Adrenal gland (tissue), 5 donors: ENCODE data around the gene GMDS.

Source experiments
- POLR2A ChIP-seq, 2 donors: fragments of 450-650 bp; IDR thresholded peaks; one replicate each; pipeline ENCODE4 v1.6.1; 2017; ENCODE audit warnings: antibody characterized with exemption in 2 of 2, mild to moderate bottlenecking in 2 of 2, moderate library complexity in 1 of 2
- TF ChIP-seq, protein P1 (sequence below), 6 experiments: fragments of 450-650 bp in 4 of 6; fragments of 200-600 bp in 2 of 6; sonication (generic) in 1 of 6; IDR thresholded peaks; 1 replicate in 5 of 6; 2 replicates in 1 of 6; pipeline versions ENCODE4 v1.5.1 to v1.8.0; 2016 to 2021; ENCODE audit warnings: antibody characterized with exemption in 6 of 6, mild to moderate bottlenecking in 2 of 6, moderate library complexity in 1 of 6
- donor health status: DM: no; HTN: no; CAD: no.

DNA sequence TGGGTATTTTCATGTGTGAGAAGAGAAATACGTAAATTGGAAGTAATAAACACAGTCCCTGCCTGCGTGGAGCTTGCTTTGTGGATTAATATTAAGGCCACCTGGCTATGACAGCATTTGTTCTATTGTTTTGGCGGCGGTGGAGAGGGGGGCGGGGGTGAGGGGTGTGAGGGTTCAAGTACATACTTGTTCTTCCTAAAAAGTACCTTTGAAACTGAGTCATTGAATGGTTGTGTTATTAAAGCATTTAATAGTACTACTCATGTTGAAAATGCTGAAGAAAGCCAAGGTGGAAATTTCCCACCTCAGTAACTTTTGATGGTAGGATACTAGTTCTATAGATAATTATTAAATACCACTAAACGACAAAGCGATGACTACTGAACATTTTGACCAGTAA lies 540.7 kb downstream of the GMDS start:
- TF ChIP-seq, protein P1, sequence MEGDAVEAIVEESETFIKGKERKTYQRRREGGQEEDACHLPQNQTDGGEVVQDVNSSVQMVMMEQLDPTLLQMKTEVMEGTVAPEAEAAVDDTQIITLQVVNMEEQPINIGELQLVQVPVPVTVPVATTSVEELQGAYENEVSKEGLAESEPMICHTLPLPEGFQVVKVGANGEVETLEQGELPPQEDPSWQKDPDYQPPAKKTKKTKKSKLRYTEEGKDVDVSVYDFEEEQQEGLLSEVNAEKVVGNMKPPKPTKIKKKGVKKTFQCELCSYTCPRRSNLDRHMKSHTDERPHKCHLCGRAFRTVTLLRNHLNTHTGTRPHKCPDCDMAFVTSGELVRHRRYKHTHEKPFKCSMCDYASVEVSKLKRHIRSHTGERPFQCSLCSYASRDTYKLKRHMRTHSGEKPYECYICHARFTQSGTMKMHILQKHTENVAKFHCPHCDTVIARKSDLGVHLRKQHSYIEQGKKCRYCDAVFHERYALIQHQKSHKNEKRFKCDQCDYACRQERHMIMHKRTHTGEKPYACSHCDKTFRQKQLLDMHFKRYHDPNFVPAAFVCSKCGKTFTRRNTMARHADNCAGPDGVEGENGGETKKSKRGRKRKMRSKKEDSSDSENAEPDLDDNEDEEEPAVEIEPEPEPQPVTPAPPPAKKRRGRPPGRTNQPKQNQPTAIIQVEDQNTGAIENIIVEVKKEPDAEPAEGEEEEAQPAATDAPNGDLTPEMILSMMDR (IDR thresholded peaks at IDR 0.05) = no peak
- no peak for TF ChIP-seq POLR2A (IDR thresholded peaks at IDR 0.05)
